Karpas-422 (cell line): Measurements from ENCODE around the gene NWD2. TPM values are rescaled to one million over a fixed set of nuclear protein-coding genes. Genes with fewer than 3 reads are reported as not detected.

Source experiments
- DNase-seq: peaks from one replicate; pipeline ENCODE4 v3.0.0-alpha.2; 2015
- H2AFZ ChIP-seq: fragments of 200-600 bp; sonication (generic); 2 replicates; pipeline ENCODE4 v1.6.1; 2014; ENCODE audit warnings: antibody characterized with exemption, low read length, mixed read lengths
- H3K27ac ChIP-seq: fragments of 200-600 bp; sonication (generic); 2 replicates; pipeline ENCODE4 v1.5.1; 2014; ENCODE audit warnings: mild to moderate bottlenecking, low read length, moderate library complexity
- H3K27me3 ChIP-seq: fragments of 200-600 bp; sonication (generic); 2 replicates; pipeline ENCODE4 v1.6.1; 2014; ENCODE audit warnings: low read length, mixed read lengths
- H3K36me3 ChIP-seq: fragments of 200-600 bp; sonication (generic); 2 replicates; pipeline ENCODE4 v1.6.1; 2014; ENCODE audit warnings: low read length, mixed read lengths; ENCODE audit not compliant: insufficient read depth
- H3K4me1 ChIP-seq: fragments of 200-600 bp; sonication (generic); 2 replicates; pipeline ENCODE4 v1.6.1; 2014; ENCODE audit warnings: mild to moderate bottlenecking, low read length, mixed read lengths
- H3K4me2 ChIP-seq: fragments of 200-600 bp; sonication (generic); 2 replicates; pipeline ENCODE4 v1.6.1; 2014; ENCODE audit warnings: low read length, low read depth, mild to moderate bottlenecking; ENCODE audit not compliant: poor library complexity, severe bottlenecking
- H3K4me3 ChIP-seq: fragments of 200-600 bp; sonication (generic); 2 replicates; pipeline ENCODE4 v1.5.1; 2014; ENCODE audit warnings: mild to moderate bottlenecking, antibody characterized with exemption, low read length, mixed read lengths
- H3K79me2 ChIP-seq: fragments of 200-600 bp; sonication (generic); 2 replicates; pipeline ENCODE4 v1.6.1; 2014; ENCODE audit warnings: mild to moderate bottlenecking, low read length, mixed read lengths
- H3K9ac ChIP-seq: fragments of 200-600 bp; sonication (generic); 2 replicates; pipeline ENCODE4 v1.6.0; 2014; ENCODE audit warnings: low read length
- H3K9me2 ChIP-seq: fragments of 200-600 bp; sonication (generic), shearing (Covaris generic); replicated peaks from 2 replicates; pipeline ENCODE4 v1.6.0; 2014; ENCODE audit warnings: mild to moderate bottlenecking, low read length, moderate library complexity; ENCODE audit not compliant: insufficient read depth
- H3K9me3 ChIP-seq: fragments of 300-700, 200-600 bp; sonication (generic); 2 replicates; pipeline ENCODE4 v1.6.1; 2014; ENCODE audit warnings: low read length, mixed read lengths
- H4K20me1 ChIP-seq: fragments of 200-600 bp; sonication (generic); 2 replicates; pipeline ENCODE4 v1.6.1; 2014; ENCODE audit warnings: mild to moderate bottlenecking, antibody characterized with exemption, low read length, low read depth; ENCODE audit not compliant: insufficient read depth
- total RNA-seq: library from RNA; depleted of rRNA; stranded (reverse); fragments of >200 nt; shearing (Covaris generic); gene quantifications from 2 replicates; pipeline ENCODE4 v1.2.3, GENCODE V29; 2014; ENCODE audit warnings: low replicate concordance

NWD2 gene
- total RNA-seq, 1 experiment from 2014 or later, result not detected

DNA sequence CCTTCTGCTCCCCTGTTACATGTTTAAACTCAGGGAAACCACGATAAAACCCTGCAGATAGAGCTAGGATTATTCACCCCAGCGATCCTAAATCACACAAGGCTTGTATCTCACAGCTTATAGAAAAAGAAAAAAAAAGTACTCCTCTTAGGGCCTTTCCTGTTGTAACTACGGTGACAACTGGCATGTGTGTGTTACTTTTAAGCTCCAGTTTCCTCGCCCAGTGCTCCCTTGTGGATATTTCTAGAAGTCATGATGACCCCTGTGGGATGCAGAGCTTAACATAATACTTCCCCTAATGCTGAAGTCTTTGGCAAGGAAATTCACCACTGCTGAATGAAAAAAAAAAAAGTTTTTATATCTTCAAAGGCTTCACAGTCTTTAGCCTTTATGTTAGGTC is 114.7 kb downstream of the NWD2 start:
- Histone ChIP-seq H3K4me2 (no peak overlapping the region), H3K27me3 (no peaks in the 10 kb centered on the region), H3K4me1 (no peaks in the 10 kb centered on the region), H2AFZ (no peak overlapping the region), H3K36me3 (no peaks in the 10 kb centered on the region), H3K9me2 (no peaks in the 10 kb centered on the region; the same call in 1 of the 2 replicates), H3K4me3 (no peak overlapping the region), H3K79me2 (no peaks in the 10 kb centered on the region), H4K20me1 (no peaks in the 10 kb centered on the region), H3K9me3 (no peaks in the 10 kb centered on the region), H3K27ac (no peak overlapping the region), H3K9ac (no peak overlapping the region)
- DNase-seq, result no peak

DNA sequence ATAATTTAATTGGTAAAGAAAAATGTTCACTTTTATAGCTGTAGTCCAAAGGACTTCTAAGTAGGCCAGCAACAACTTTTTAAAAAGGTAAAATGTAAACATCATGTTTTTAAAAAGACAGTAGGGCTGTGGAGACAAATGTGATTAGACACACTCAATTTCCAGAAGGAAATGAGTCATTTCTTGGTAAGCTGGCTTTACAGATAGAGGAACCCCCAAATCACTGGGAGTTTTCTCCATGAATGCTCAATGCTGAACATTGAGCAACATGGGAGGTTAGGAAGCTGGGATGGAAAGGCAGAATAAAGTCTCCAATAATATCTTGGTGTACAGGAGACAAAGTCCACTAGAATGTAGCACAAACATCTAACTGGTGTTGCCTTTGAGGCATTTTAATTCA is 121.3 kb downstream of the NWD2 start:
- Histone ChIP-seq H3K27me3 (0 out of 2 replicates have a peak, but pooled peaks cover 3% of the 10 kb centered on the region), H2AFZ (no peak overlapping the region), H3K4me1 (no peaks in the 10 kb centered on the region), H3K36me3 (no peaks in the 10 kb centered on the region), H3K9ac (no peak overlapping the region), H4K20me1 (no peaks in the 10 kb centered on the region), H3K79me2 (no peaks in the 10 kb centered on the region), H3K9me3 (no peaks in the 10 kb centered on the region), H3K4me2 (no peak overlapping the region), H3K27ac (no peak overlapping the region), H3K9me2 (no peaks in the 10 kb centered on the region), H3K4me3 (no peak overlapping the region)
- DNase-seq, result no peak

GRCh38 chr4:37367901-37368300 is 123.4 kb downstream of the NWD2 start:
- no peaks in the 10 kb centered on the region for H3K36me3 ChIP-seq
- H4K20me1 ChIP-seq, result no peaks in the 10 kb centered on the region
- 0 out of 2 replicates have a peak, but pooled peaks cover 3% of the 10 kb centered on the region for H3K27me3 ChIP-seq
- no peak overlapping the region for H3K9ac ChIP-seq
- DNase-seq, result no peak
- no peaks in the 10 kb centered on the region for H3K4me1 ChIP-seq
- no peaks in the 10 kb centered on the region for H3K79me2 ChIP-seq
- no peak overlapping the region for H3K4me3 ChIP-seq
- no peak overlapping the region for H3K4me2 ChIP-seq
- H2AFZ ChIP-seq, result no peak overlapping the region
- no peak overlapping the region for H3K27ac ChIP-seq
- no peaks in the 10 kb centered on the region for H3K9me3 ChIP-seq
- H3K9me2 ChIP-seq, result no peaks in the 10 kb centered on the region

DNA sequence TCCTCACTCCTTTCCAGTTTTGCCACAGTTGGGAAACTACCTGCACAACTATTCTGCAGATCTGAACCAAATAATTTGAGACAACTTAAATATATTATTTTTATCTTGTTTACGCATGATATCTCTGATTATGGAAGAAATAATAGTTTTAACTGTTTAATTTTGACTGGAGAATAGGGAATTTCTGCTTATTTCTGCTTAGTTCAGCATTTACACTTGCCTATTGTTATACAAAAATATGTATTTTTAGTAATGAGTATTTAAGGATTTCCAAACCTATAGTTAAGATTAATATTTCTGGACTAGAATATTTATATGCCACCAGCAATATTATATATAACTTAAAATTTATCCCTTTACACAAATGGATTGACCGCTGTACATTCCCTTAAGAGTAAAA is 125.5 kb downstream of the NWD2 start:
- Histone ChIP-seq H3K79me2 (no peaks in the 10 kb centered on the region), H3K4me3 (no peak overlapping the region), H2AFZ (no peak overlapping the region), H3K4me1 (no peaks in the 10 kb centered on the region), H3K27ac (no peak overlapping the region), H3K9me2 (no peaks in the 10 kb centered on the region), H3K4me2 (no peak overlapping the region), H3K9me3 (no peaks in the 10 kb centered on the region), H3K27me3 (0 out of 2 replicates have a peak, but pooled peaks cover 3% of the 10 kb centered on the region), H3K36me3 (no peaks in the 10 kb centered on the region), H4K20me1 (no peaks in the 10 kb centered on the region), H3K9ac (no peak overlapping the region)
- DNase-seq, result no peak

- Histone ChIP-seq H3K27ac (no peak overlapping the region), H3K27me3 (no peaks in the 10 kb centered on the region), H2AFZ (no peak overlapping the region), H3K9me3 (no peaks in the 10 kb centered on the region), H3K36me3 (no peaks in the 10 kb centered on the region), H3K4me2 (no peak overlapping the region), H3K9ac (no peak overlapping the region), H3K79me2 (no peaks in the 10 kb centered on the region), H3K4me3 (no peak overlapping the region), H3K9me2 (no peaks in the 10 kb centered on the region), H4K20me1 (no peaks in the 10 kb centered on the region), H3K4me1 (no peaks in the 10 kb centered on the region)
- no peak for DNase-seq
These were observed 136.6 kb downstream of the NWD2 start for GRCh38 chr4:37381040-37381668.

DNA sequence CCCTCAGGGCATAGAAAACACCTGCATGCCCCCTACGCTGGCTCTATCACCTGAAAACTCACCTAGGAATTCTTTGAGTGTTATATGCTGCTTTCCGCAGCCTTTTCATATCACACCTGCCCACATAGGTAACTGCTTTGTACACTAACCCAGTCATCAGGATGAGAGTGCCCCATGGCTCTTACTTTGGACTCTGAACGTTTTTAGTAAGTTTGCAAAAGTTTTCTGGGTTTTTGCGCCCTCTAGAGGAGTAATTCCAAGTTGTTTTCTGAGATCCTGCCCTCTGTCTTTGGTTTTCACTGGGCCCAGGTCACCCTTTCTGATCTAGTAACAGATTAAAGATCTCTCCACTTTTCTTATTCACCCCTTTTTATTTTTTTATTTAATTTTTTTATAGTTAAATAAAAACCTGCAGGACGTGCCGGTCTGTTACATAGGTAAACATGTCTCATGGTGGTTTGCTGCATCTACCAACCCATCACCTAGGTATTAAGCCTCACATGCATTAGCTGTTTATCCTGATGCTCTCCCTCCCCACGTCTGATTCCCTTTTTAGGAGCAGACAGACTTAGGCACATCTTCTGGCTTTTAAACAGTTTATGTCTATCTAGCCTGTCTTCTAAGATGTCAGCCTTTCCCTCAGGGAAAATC is 139.2 kb downstream of the NWD2 start:
- H3K79me2 ChIP-seq, result no peaks in the 10 kb centered on the region
- H3K27me3 ChIP-seq, result no peaks in the 10 kb centered on the region
- H3K36me3 ChIP-seq, result no peaks in the 10 kb centered on the region
- no peaks in the 10 kb centered on the region for H3K9me2 ChIP-seq
- H3K27ac ChIP-seq, result no peak overlapping the region
- H3K4me1 ChIP-seq, result no peaks in the 10 kb centered on the region
- no peak overlapping the region for H3K9ac ChIP-seq
- no peaks in the 10 kb centered on the region for H3K9me3 ChIP-seq
- peak; percentile 84 for DNase-seq
- H3K4me2 ChIP-seq, result no peak overlapping the region
- no peak overlapping the region for H3K4me3 ChIP-seq
- H2AFZ ChIP-seq, result no peak overlapping the region
- H4K20me1 ChIP-seq, result no peaks in the 10 kb centered on the region

DNA sequence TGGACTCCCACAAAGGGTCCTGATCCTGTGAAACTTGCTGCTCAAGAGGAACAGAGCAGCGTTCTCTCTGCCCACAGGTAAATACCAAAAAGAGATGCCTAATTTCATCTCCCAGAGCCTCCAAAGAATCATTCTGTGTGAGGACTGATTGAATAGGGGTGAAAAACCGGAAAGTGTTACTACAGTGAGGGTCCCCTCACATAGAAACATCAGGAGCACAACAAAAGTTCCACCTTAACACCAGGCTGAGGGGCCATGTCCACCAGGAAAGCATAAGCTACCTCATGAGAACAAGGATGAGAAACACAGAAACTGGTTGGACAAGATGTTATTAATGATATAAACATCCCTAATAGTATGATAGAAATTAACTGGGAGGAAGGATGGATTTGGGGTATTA is 140.9 kb downstream of the NWD2 start:
- DNase-seq, result no peak
- H3K27me3 ChIP-seq, result no peaks in the 10 kb centered on the region
- H3K36me3 ChIP-seq, result no peaks in the 10 kb centered on the region
- no peak overlapping the region for H3K9ac ChIP-seq
- H3K9me3 ChIP-seq, result no peaks in the 10 kb centered on the region
- H3K4me1 ChIP-seq, result no peaks in the 10 kb centered on the region
- no peak overlapping the region for H3K27ac ChIP-seq
- H3K79me2 ChIP-seq, result no peaks in the 10 kb centered on the region
- H3K4me3 ChIP-seq, result no peak overlapping the region
- no peaks in the 10 kb centered on the region for H4K20me1 ChIP-seq
- no peak overlapping the region for H3K4me2 ChIP-seq
- no peaks in the 10 kb centered on the region for H3K9me2 ChIP-seq
- no peak overlapping the region for H2AFZ ChIP-seq

DNA sequence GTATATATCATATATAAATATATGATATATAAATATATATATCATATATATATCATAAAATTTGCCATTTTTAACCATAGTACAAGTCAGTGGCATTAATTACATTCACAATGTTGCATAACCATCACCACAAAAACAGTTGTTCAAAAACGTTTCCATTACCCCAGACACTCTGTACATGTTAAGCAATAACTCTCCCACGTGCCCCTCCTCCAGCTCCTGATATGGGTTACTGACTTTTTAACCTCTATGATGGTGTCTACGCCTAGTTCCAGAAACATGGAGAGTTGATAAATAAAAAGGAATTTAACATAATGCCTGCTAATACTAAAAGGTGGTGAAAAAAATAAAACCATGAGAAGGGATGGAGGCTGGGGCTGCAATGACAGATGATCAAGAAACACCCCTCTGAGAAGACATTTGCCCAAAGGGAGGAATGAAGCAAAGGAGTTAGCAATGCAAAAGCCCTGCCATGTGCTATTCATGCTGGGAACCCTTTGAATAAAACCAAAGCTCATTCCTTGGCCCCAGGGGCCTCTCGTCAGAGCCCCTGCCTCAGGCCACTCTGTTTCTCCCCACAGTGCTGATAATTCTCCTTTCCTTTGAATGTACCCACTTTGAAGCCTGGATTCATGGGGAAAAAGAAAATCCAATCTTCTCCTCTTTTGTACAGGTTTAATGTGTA is 144.3 kb downstream of the NWD2 start:
- Histone ChIP-seq H3K36me3 (no peaks in the 10 kb centered on the region), H3K27me3 (no peaks in the 10 kb centered on the region), H3K9ac (no peak overlapping the region), H2AFZ (no peak overlapping the region), H3K27ac (no peak overlapping the region), H3K4me1 (no peaks in the 10 kb centered on the region), H3K79me2 (no peaks in the 10 kb centered on the region), H3K4me2 (no peak overlapping the region), H3K9me2 (no peaks in the 10 kb centered on the region), H3K4me3 (no peak overlapping the region), H4K20me1 (no peaks in the 10 kb centered on the region), H3K9me3 (no peaks in the 10 kb centered on the region)
- no peak for DNase-seq
